ENCODE results near the gene SLC2A13.
"Not testable (repeated sequence)": the region's sequence is repeated elsewhere in the genome, so short reads cannot be mapped to it uniquely, and the experiment has no call there.

SLC2A13 gene

GRCh38 chr12:40104461-40105264, 1.2 kb downstream of the SLC2A13 start:
- peak; percentile 3 for DNase-seq

- no peak for DNase-seq
These were observed 2.8 kb downstream of the SLC2A13 start for GRCh38 chr12:40103043-40103442.

- DNase-seq: no peak
These were observed 4.1 kb downstream of the SLC2A13 start for GRCh38 chr12:40101747-40102146.

GRCh38 chr12:40099423-40099853, 6.4 kb downstream of the SLC2A13 start:
- no peak for DNase-seq

GRCh38 chr12:40098406-40099145, 7.3 kb downstream of the SLC2A13 start:
- no peak for DNase-seq

GRCh38 chr12:40093512-40093911, 12.4 kb downstream of the SLC2A13 start:
- no peak for DNase-seq

GRCh38 chr12:40086471-40086870, 19.4 kb downstream of the SLC2A13 start:
- DNase-seq: no peak

GRCh38 chr12:40078266-40078665, 27.6 kb downstream of the SLC2A13 start:
- DNase-seq: peak; percentile 76

- no peak for DNase-seq
These were observed 30.4 kb downstream of the SLC2A13 start for GRCh38 chr12:40075458-40075857.

- DNase-seq: no peak
These were observed 37.5 kb downstream of the SLC2A13 start for GRCh38 chr12:40068416-40068815.

- no peak for DNase-seq
These were observed 40.2 kb downstream of the SLC2A13 start for GRCh38 chr12:40065636-40066035.

- no peak for DNase-seq
These were observed 42.5 kb downstream of the SLC2A13 start for GRCh38 chr12:40063414-40063813.

GRCh38 chr12:40058721-40059190, 47.1 kb downstream of the SLC2A13 start:
- DNase-seq: peak; percentile 13

GRCh38 chr12:40056373-40056772, 49.5 kb downstream of the SLC2A13 start:
- no peak for DNase-seq

GRCh38 chr12:40055776-40056175, 50.1 kb downstream of the SLC2A13 start:
- no peak for DNase-seq

GRCh38 chr12:40055228-40055579, 50.7 kb downstream of the SLC2A13 start:
- DNase-seq: no peak

- DNase-seq: peak; percentile 73
These were observed 51.2 kb downstream of the SLC2A13 start for GRCh38 chr12:40054555-40055227.

- DNase-seq: no peak
These were observed 56.6 kb downstream of the SLC2A13 start for GRCh38 chr12:40049268-40049667.

GRCh38 chr12:40047002-40047401, 58.9 kb downstream of the SLC2A13 start:
- DNase-seq: not testable (repeated sequence)

GRCh38 chr12:40045656-40046055, 60.2 kb downstream of the SLC2A13 start:
- no peak for DNase-seq

GRCh38 chr12:40044396-40044795, 61.5 kb downstream of the SLC2A13 start:
- no peak for DNase-seq

GRCh38 chr12:40039598-40039997, 66.3 kb downstream of the SLC2A13 start:
- DNase-seq: no peak

- no peak for DNase-seq
These were observed 67.3 kb downstream of the SLC2A13 start for GRCh38 chr12:40038619-40039018.
